Measurements from ENCODE around the gene PDF.

- no peak for TF ChIP-seq EZH2 (IDR thresholded peaks at IDR 0.05; ENCODE audit: borderline replicate concordance, low read depth, low read length, severe bottlenecking)
- TF ChIP-seq CTCF (IDR thresholded peaks at IDR 0.05; ENCODE audit: extremely low read depth in 1 of 2, insufficient read depth in 1 of 2, low read depth in 1 of 2, low read length in 2 of 2), result no peak
- no peak for TF ChIP-seq POLR2A (IDR thresholded peaks at IDR 0.05; ENCODE audit: low read depth, low read length)
- TF ChIP-seq JUN (IDR thresholded peaks at IDR 0.05; ENCODE audit: borderline replicate concordance, insufficient read depth, insufficient read length, low read depth), result no peak
- TF ChIP-seq GATA2 (IDR thresholded peaks at IDR 0.05; ENCODE audit: insufficient read depth, insufficient read length, low read depth, low read length), result no peak
- no peak for TF ChIP-seq POLR2AphosphoS5 (IDR thresholded peaks at IDR 0.05; ENCODE audit: insufficient read depth, low read depth, low read length)
Measured at GRCh38 chr16:69277413-69277812, 53.0 kb downstream of the PDF start.
